Measurements from ENCODE around the gene FARP2. TPM values are rescaled to one million over a fixed set of nuclear protein-coding genes. Genes with fewer than 3 reads are reported as not detected.
"Not testable (repeated sequence)": the region's sequence is repeated elsewhere in the genome, so short reads cannot be mapped to it uniquely, and the experiment has no call there.

The FARP2 gene
- total and polyA plus RNA-seq, 9 donors, result 27.2 to 46.1 (median 33.6) TPM

GRCh38 chr2:241500431-241500975 lies 144.4 kb downstream of the FARP2 start:
- Histone ChIP-seq H3K4me1 (ENCODE audit: control insufficient read depth, insufficient read depth, low read length) (peaks cover 40% of the 10 kb centered on the region), H3K36me3 (ENCODE audit: control insufficient read depth, insufficient read depth, low read length) (peaks cover 81% of the 10 kb centered on the region), H3K9me3 (replicated peaks; ENCODE audit: control insufficient read depth, low read depth, low read length) (no peaks in the 10 kb centered on the region), H3K27me3 (ENCODE audit: control insufficient read depth, insufficient read depth, low read length) (no peaks in the 10 kb centered on the region), H3K27ac (ENCODE audit: low read length) (no peak overlapping the region), H3K4me3 (ENCODE audit: low read length) (no peak overlapping the region)
- no peak for DNase-seq
- 82% methylated on average over 12 of the region's 12 CpGs for WGBS (ENCODE audit: insufficient coverage)

DNA sequence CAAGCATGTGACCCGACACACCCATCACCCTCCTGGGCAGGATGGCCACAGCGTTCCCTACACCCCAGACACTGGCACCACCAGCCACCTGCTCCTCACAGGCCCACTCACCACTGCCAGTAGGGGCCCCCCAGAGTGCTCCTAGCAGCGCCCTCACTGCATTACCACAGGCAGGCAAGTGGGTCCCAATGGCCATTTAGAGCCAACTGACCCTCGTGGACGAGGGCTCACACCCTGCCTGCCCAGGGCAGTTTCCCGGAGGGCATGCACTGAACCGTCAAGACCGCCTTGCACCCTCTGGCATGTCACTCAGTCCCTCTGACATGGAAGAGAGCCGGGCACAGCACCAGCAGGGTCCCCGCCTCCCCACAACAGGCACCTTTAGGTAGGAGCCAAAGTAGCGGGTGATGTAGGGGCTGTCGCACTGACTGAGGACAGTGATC lies 145.0 kb downstream of the FARP2 start:
- H3K27ac ChIP-seq (ENCODE audit: low read length), result no peak overlapping the region
- H3K36me3 ChIP-seq (ENCODE audit: control insufficient read depth, insufficient read depth, low read length), result peaks cover 76% of the 10 kb centered on the region
- 87% methylated on average over 11 of the region's 12 CpGs for WGBS (ENCODE audit: insufficient coverage)
- peaks cover 47% of the 10 kb centered on the region for H3K4me1 ChIP-seq (ENCODE audit: control insufficient read depth, insufficient read depth, low read length)
- no peak for DNase-seq
- H3K9me3 ChIP-seq (replicated peaks; ENCODE audit: control insufficient read depth, low read depth, low read length), result no peaks in the 10 kb centered on the region
- H3K27me3 ChIP-seq (ENCODE audit: control insufficient read depth, insufficient read depth, low read length), result no peaks in the 10 kb centered on the region
- no peak overlapping the region for H3K4me3 ChIP-seq (ENCODE audit: low read length)

DNA sequence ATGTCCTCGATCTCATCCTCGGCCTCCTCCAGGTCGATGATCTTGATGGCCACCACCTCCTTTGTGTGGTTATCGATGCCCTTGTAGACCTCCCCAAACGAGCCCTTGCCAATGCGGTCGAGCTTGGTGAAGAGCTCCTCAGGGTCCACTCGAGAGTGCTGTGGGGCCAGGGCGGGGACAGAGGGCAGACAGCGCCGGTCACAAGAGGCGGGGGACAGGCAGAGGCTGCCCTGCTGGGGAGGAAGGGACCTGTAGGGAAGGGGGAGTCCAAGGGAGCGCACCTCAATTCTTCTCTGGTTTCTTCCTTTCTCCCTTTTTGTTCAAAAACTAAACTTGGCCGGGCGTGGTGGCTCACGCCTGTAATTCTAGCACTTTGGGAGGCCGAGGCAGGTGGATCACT lies 145.5 kb downstream of the FARP2 start:
- Histone ChIP-seq H3K9me3 (replicated peaks; ENCODE audit: control insufficient read depth, low read depth, low read length) (no peaks in the 10 kb centered on the region), H3K27me3 (ENCODE audit: control insufficient read depth, insufficient read depth, low read length) (no peaks in the 10 kb centered on the region), H3K4me1 (ENCODE audit: control insufficient read depth, insufficient read depth, low read length) (peaks cover 51% of the 10 kb centered on the region), H3K27ac (ENCODE audit: low read length) (no peak overlapping the region), H3K4me3 (ENCODE audit: low read length) (no peak overlapping the region), H3K36me3 (ENCODE audit: control insufficient read depth, insufficient read depth, low read length) (peaks cover 72% of the 10 kb centered on the region)
- 93% methylated on average over 15 of the region's 17 CpGs for WGBS (ENCODE audit: insufficient coverage)
- no peak for DNase-seq

- Histone ChIP-seq H3K36me3 (ENCODE audit: control insufficient read depth, insufficient read depth, low read length) (peaks cover 66% of the 10 kb centered on the region), H3K27me3 (ENCODE audit: control insufficient read depth, insufficient read depth, low read length) (no peaks in the 10 kb centered on the region)
Measured at GRCh38 chr2:241502281-241502680, 146.2 kb downstream of the FARP2 start.

DNA sequence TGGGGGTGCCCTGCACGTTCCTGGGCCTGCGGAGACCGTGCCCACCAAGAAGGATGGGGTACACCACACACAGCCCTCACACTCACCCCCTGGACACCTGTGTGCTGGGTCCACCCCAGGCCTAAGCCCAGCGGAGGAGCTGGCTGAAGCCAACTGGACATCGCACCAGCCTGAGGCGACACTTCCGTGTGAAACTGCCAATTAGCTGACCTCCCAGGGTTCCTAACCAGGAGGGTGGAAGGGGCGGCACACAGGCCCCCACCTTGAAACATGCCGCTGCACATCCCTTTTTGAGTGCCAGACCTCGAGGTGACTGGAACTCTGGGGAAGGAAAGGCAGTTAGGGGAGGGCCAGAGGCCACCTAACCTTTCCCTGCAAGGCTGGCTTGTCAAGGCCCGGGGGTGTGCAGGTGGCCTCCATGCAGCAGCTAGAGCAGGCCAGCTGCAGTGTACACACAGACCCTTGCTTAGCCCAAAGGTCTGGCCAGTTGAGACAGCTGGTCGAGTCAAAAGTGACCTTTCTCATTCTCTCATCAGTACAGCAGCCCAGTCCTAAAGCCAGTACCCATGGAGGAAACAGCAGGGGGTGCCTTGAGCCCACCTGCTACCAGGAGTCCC lies 147.8 kb downstream of the FARP2 start:
- 77% methylated on average over 10 of the region's 12 CpGs for WGBS (ENCODE audit: insufficient coverage)
- Histone ChIP-seq H3K4me1 (ENCODE audit: control insufficient read depth, insufficient read depth, low read length) (peaks cover 63% of the 10 kb centered on the region), H3K36me3 (ENCODE audit: control insufficient read depth, insufficient read depth, low read length) (peaks cover 51% of the 10 kb centered on the region)

More at GRCh38 chr2:241502281-241502680, 146.2 kb downstream of the FARP2 start:
- Histone ChIP-seq H3K4me1 (ENCODE audit: control insufficient read depth, insufficient read depth, low read length) (peaks cover 58% of the 10 kb centered on the region), H3K27ac (ENCODE audit: low read length) (no peak overlapping the region), H3K4me3 (ENCODE audit: low read length) (no peak overlapping the region), H3K9me3 (replicated peaks; ENCODE audit: control insufficient read depth, low read depth, low read length) (no peaks in the 10 kb centered on the region)
- no peak for DNase-seq
- 94% methylated on average over 8 of the region's 11 CpGs for WGBS (ENCODE audit: insufficient coverage)

DNA sequence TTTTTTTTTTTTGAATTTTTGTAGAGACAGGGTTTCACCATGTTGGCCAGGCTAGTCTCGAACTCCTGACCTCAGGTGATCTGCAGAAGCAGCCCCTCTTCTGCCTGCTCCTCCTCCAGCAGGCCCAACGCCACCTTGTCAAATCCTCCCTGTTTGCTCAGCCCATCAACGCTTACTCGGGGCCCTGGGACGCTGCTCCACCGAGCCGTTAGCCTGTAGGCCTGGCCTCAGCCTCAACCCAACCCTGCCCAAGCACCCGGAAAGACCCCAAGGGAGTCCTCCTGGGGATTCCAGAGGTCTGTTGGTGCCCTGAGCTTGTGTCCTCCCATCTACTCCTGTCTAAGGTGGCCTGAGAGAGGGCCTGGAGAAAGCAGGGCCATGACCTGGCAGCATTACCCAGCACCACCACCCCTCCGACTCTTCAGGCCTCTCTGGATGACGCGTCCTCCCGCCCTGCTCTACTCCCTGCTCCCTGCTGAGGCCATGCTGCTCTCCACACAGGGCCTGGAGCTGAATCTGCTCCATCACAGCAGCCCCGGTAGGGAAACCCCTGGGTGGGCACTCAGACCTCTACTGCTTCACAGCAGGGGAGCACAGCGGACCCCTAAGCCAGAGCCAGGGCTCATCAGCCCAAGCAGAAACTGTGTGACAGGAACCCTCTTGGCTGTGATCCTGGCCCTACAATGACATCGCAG lies 149.1 kb downstream of the FARP2 start:
- H3K4me1 ChIP-seq (ENCODE audit: control insufficient read depth, insufficient read depth, low read length), result peaks cover 62% of the 10 kb centered on the region
- DNase-seq, result no peak
- WGBS (ENCODE audit: insufficient coverage), result 62% methylated on average over 13 of the region's 15 CpGs
- peaks cover 38% of the 10 kb centered on the region for H3K36me3 ChIP-seq (ENCODE audit: control insufficient read depth, insufficient read depth, low read length)
- H3K4me3 ChIP-seq (ENCODE audit: low read length), result no peak overlapping the region
- no peaks in the 10 kb centered on the region for H3K27me3 ChIP-seq (ENCODE audit: control insufficient read depth, insufficient read depth, low read length)
- peak overlapping the region; percentile 84 for H3K27ac ChIP-seq (ENCODE audit: low read length)
- H3K9me3 ChIP-seq (replicated peaks; ENCODE audit: control insufficient read depth, low read depth, low read length), result no peaks in the 10 kb centered on the region

More for the DNA sequence above, 147.8 kb downstream of the FARP2 start:
- Histone ChIP-seq H3K4me3 (ENCODE audit: low read length) (no peak overlapping the region), H3K9me3 (replicated peaks; ENCODE audit: control insufficient read depth, low read depth, low read length) (no peaks in the 10 kb centered on the region), H3K27me3 (ENCODE audit: control insufficient read depth, insufficient read depth, low read length) (no peaks in the 10 kb centered on the region), H3K27ac (ENCODE audit: low read length) (no peak overlapping the region)
- no peak for DNase-seq

DNA sequence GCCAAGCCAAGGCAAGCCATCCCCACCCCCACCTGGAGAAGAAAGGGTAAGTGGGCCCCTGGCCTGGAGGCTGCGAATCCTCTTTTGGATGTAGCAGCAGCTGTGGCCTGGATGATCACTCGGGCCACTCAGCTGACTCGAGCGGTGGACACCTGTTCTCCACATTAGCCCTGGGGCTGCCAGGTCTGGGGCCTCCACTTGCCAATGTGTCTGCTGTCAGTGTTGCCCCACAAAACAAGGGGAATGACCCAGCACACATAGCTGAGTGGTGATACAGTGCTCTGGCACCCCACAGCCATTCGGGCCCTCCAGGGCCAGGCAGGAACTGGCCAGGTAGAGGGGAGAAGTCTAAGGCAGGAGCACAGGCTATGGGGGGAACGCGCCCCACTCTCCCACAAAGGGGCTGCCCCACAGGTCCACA lies 149.7 kb downstream of the FARP2 start:
- Histone ChIP-seq H3K4me3 (ENCODE audit: low read length) (no peak overlapping the region), H3K27ac (ENCODE audit: low read length) (peak overlapping the region; percentile 86), H3K9me3 (replicated peaks; ENCODE audit: control insufficient read depth, low read depth, low read length) (no peaks in the 10 kb centered on the region), H3K4me1 (ENCODE audit: control insufficient read depth, insufficient read depth, low read length) (peaks cover 56% of the 10 kb centered on the region), H3K36me3 (ENCODE audit: control insufficient read depth, insufficient read depth, low read length) (peaks cover 32% of the 10 kb centered on the region), H3K27me3 (ENCODE audit: control insufficient read depth, insufficient read depth, low read length) (no peaks in the 10 kb centered on the region)
- 53% methylated on average over 5 of the region's 7 CpGs for WGBS (ENCODE audit: insufficient coverage)
- peak; percentile 71 for DNase-seq

- peak overlapping the region; percentile 86 for H3K27ac ChIP-seq (ENCODE audit: low read length)
- H3K27me3 ChIP-seq (ENCODE audit: control insufficient read depth, insufficient read depth, low read length), result not testable (repeated sequence)
Measured at GRCh38 chr2:241506317-241506716, 150.2 kb downstream of the FARP2 start.

GRCh38 chr2:241506793-241507429 lies 150.8 kb downstream of the FARP2 start:
- WGBS (ENCODE audit: insufficient coverage), result 27% methylated on average over 17 of the region's 19 CpGs
- H3K27ac ChIP-seq (ENCODE audit: low read length), result peak overlapping the region; percentile 86
- peaks cover 51% of the 10 kb centered on the region for H3K4me1 ChIP-seq (ENCODE audit: control insufficient read depth, insufficient read depth, low read length)
- H3K9me3 ChIP-seq (replicated peaks; ENCODE audit: control insufficient read depth, low read depth, low read length), result no peaks in the 10 kb centered on the region
- peak overlapping the region; percentile 83 for H3K4me3 ChIP-seq (ENCODE audit: low read length)
- H3K36me3 ChIP-seq (ENCODE audit: control insufficient read depth, insufficient read depth, low read length), result peaks cover 30% of the 10 kb centered on the region
- H3K27me3 ChIP-seq (ENCODE audit: control insufficient read depth, insufficient read depth, low read length), result no peaks in the 10 kb centered on the region
- DNase-seq, result no peak

More at GRCh38 chr2:241506317-241506716, 150.2 kb downstream of the FARP2 start:
- not testable (repeated sequence) for H3K4me3 ChIP-seq (ENCODE audit: low read length); DNase-seq; H3K9me3 ChIP-seq (replicated peaks; ENCODE audit: control insufficient read depth, low read depth, low read length)
- 86% methylated on average over 7 of the region's 11 CpGs for WGBS (ENCODE audit: insufficient coverage)
- Histone ChIP-seq H3K4me1 (ENCODE audit: control insufficient read depth, insufficient read depth, low read length) (peaks cover 51% of the 10 kb centered on the region), H3K36me3 (ENCODE audit: control insufficient read depth, insufficient read depth, low read length) (peaks cover 31% of the 10 kb centered on the region)
